Kidney (tissue), 14 donors: ENCODE data around the gene KIAA1328. TPM values are rescaled to one million over a fixed set of nuclear protein-coding genes. Genes with fewer than 3 reads are reported as not detected.

ENCODE experiments used
- DNase-seq, 5 donors: peaks; one replicate each; pipeline ENCODE4 v3.0.0-alpha.2; 2013 to 2020
- FAIRE-seq: peaks from 2 replicates; lab custom pipeline; 2012; peaks lifted over from hg19 to GRCh38; lab: Jason Lieb, UNC
- H3K27ac ChIP-seq, 2 donors: one replicate each; pipeline ENCODE4 v1.7.0; 2013; ENCODE audit warnings: low read depth in 2 of 2, low read length in 2 of 2, inconsistent platforms in 1 of 2
- H3K27me3 ChIP-seq: one replicate; pipeline ENCODE4 v1.7.1; 2013; ENCODE audit warnings: low read length, inconsistent platforms; ENCODE audit not compliant: control insufficient read depth, insufficient read depth
- H3K36me3 ChIP-seq, 3 donors: one replicate each; pipeline versions ENCODE4 v1.7.0 to v1.7.1; 2013; ENCODE audit warnings: low read length in 3 of 3, control low read depth in 1 of 3, inconsistent platforms in 1 of 3; ENCODE audit not compliant: insufficient read depth in 3 of 3, control insufficient read depth in 2 of 3
- H3K4me1 ChIP-seq, 3 donors: one replicate each; pipeline versions ENCODE4 v1.7.0 to v1.7.1; 2013; ENCODE audit warnings: low read length in 3 of 3, inconsistent platforms in 1 of 3, low read depth in 1 of 3; ENCODE audit not compliant: control insufficient read depth in 2 of 3, insufficient read depth in 2 of 3
- H3K4me3 ChIP-seq, 3 donors: one replicate each; pipeline versions ENCODE4 v1.7.0 to v1.8.1; 2013; ENCODE audit warnings: low read length in 3 of 3, control low read depth in 1 of 3, inconsistent platforms in 1 of 3
- H3K9ac ChIP-seq, 3 donors: one replicate each; pipeline versions ENCODE4 v1.7.0 to v1.7.1; 2013; ENCODE audit warnings: low read length in 3 of 3, control low read depth in 1 of 3, inconsistent platforms in 1 of 3
- H3K9me3 ChIP-seq, 3 donors: one replicate each; pipeline versions ENCODE4 v1.7.0 to v1.7.1; 2013; ENCODE audit warnings: low read length in 3 of 3, control low read depth in 1 of 3, inconsistent platforms in 1 of 3; ENCODE audit not compliant: control insufficient read depth in 2 of 3, insufficient read depth in 1 of 3
- intact Hi-C: fragments of 100-400 bp; cut with DNase I; formaldehyde crosslinking; loops from one replicate; pipeline ENCODE4 v1.11.1; 2022
- polyA plus RNA-seq: library from polyadenylated mRNA; stranded (reverse); fragments of 350-450 nt; fragmentation: Illumina TruSeq; extraction: RNeasy Lipid Tissue Mini Kit (QIAGEN cat#74804); gene quantifications from one replicate; pipeline ENCODE4 v1.2.3, GENCODE V29; 2014; ENCODE audit warnings: low read depth, low replicate concordance; ENCODE audit not compliant: insufficient read depth
- total RNA-seq: library from RNA; stranded (reverse); fragmentation: NEBNext Ultra II Directional; extraction: Animal tissue kit (Norgen Biotek cat#: 25700); gene quantifications from one replicate; pipeline ENCODE4 v1.2.1, GENCODE V29; 2021
- TF ChIP-seq, protein P1 (sequence below): IDR thresholded peaks from 3 replicates; pipeline ENCODE4 v1.5.1; 2012; ENCODE audit warnings: mild to moderate bottlenecking, moderate library complexity, borderline replicate concordance; ENCODE audit not compliant: insufficient read depth; ENCODE audit errors: extremely low read depth
- donor health status: control.
- donor health status: control.
- donor health status: control.
- donor health status: control.
- donor health status: control.
- donor health status: DM: yes; HTN: yes; CAD: no.
- donor health status: Normal renal cell carcinoma (clear cell type).

KIAA1328 gene
- total and polyA plus RNA-seq, 2 donors from 2014 or later, result 2.7 to 11.6 TPM

DNA sequence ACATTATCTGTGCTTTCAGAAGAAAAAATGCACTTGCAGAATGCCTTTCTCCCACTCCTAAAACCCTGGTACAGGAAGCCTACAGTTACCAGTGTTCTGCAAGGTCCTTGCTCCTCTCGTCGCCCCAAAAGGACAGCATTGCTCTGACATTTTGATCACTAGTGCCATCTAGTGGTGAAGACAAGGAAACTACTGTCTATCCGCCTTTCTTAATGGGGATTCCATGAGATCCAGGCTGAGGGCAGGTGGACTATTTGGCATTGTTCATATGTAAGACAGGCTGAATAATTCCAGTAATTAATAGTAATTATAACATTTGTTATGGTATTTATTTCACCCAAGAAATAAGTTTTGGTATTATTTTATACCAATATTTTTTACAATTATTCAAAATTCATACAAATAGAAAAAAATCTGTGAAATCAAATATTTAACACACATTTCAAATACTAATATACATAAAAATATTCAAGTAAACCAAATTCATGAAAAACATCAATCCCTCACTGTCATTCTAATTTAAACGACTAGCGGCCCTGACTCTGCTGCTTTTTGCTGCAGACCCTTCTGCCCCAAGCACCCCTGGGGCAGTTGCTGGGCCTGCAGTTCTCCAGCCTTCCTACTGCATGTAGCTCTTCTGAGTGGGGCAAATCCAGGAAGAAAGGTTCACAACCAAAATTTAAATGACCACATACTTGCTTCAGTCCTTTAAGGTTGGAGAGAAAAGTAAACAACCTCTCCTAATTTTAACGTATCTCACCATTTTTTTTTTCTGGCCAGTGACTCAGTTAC, 19.1 kb upstream of the KIAA1328 start:
- FAIRE-seq, result peak; percentile 96
- Histone ChIP-seq H3K27me3 (no peaks in the 10 kb centered on the region), H3K9ac (no peak overlapping the region), H3K36me3 (peaks cover 3 to 17% (median 4%) of the 10 kb centered on the region in 3 donors), H3K4me1 (no peaks in the 10 kb centered on the region), H3K9me3 (no peaks in the 10 kb centered on the region), H3K4me3 (no peak overlapping the region), H3K27ac (no peak overlapping the region)
- peak in 4 of 5 donors; percentile 45 to 88 (median 68) for DNase-seq
- intact Hi-C loops, result no loop called here
- TF ChIP-seq, protein P1, sequence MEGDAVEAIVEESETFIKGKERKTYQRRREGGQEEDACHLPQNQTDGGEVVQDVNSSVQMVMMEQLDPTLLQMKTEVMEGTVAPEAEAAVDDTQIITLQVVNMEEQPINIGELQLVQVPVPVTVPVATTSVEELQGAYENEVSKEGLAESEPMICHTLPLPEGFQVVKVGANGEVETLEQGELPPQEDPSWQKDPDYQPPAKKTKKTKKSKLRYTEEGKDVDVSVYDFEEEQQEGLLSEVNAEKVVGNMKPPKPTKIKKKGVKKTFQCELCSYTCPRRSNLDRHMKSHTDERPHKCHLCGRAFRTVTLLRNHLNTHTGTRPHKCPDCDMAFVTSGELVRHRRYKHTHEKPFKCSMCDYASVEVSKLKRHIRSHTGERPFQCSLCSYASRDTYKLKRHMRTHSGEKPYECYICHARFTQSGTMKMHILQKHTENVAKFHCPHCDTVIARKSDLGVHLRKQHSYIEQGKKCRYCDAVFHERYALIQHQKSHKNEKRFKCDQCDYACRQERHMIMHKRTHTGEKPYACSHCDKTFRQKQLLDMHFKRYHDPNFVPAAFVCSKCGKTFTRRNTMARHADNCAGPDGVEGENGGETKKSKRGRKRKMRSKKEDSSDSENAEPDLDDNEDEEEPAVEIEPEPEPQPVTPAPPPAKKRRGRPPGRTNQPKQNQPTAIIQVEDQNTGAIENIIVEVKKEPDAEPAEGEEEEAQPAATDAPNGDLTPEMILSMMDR, result peak; percentile 64

DNA sequence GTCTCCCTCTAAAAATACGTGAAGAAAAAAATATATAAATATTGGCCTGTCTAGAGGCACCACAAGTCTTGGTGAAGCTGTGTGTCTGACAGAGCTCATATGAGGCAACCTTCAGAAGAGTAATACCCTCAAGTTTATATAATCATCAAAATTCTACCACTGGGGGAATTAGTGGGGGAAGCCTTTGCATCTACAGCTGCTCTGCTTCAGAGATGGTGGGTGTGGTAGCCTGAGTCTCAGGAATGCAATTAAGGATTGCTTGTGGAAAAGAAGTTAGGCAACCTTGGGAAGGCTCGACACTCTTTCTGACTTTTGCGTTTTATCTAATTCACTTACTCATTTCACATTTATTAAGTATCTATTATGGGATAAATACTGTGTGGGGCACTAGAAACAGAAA, 17.5 kb upstream of the KIAA1328 start:
- no peak overlapping the region for H3K9ac ChIP-seq
- no peaks in the 10 kb centered on the region for H3K27me3 ChIP-seq
- DNase-seq (no peak), FAIRE-seq (no peak)
- TF ChIP-seq, protein P1, result no peak
- no peaks in the 10 kb centered on the region for H3K4me1 ChIP-seq
- intact Hi-C loops, result no loop called here
- peaks cover 2 to 8% (median 3%) of the 10 kb centered on the region in 3 donors for H3K36me3 ChIP-seq
- no peak overlapping the region for H3K27ac ChIP-seq
- H3K9me3 ChIP-seq, result no peaks in the 10 kb centered on the region
- no peak overlapping the region for H3K4me3 ChIP-seq

DNA sequence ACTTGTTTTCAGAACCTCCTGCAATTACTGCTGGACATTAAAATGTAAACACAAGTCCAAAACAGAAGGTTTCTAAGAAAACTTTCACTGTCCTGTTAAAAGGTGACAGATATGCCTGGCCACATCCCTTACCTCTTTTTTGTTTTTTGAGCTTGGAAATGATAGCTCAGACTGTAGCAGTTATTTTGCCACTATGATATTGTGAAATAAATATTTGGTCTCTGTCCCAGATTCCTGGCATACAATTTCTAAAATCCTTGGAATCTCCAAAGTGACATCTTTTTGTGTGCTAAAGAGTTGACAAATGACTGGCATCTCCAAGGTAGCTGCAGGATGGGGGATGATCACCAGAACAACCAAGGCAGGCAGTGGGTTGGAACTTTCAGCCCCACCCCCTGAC, 17.0 kb upstream of the KIAA1328 start:
- Histone ChIP-seq H3K4me3 (no peak overlapping the region), H3K9me3 (no peaks in the 10 kb centered on the region), H3K27me3 (no peaks in the 10 kb centered on the region), H3K9ac (no peak overlapping the region), H3K27ac (no peak overlapping the region), H3K36me3 (peaks cover 2 to 10% (median 3%) of the 10 kb centered on the region in 3 donors), H3K4me1 (no peaks in the 10 kb centered on the region)
- TF ChIP-seq, protein P1, result no peak
- intact Hi-C loops, result no loop called here
- FAIRE-seq, result no peak
- no peak for DNase-seq
